Activated CD8-positive, alpha-beta memory T cell treated with anti-CD3 and anti-CD28 coated beads for 4 hours (primary cell): Measurements from ENCODE around the gene SYTL2.

Experiments used
- DNase-seq, 2 donors: peaks; one replicate each; pipeline ENCODE4 v3.0.0-alpha.2; 2020; ENCODE audit warnings: low read depth in 2 of 2

SYTL2 gene

DNA sequence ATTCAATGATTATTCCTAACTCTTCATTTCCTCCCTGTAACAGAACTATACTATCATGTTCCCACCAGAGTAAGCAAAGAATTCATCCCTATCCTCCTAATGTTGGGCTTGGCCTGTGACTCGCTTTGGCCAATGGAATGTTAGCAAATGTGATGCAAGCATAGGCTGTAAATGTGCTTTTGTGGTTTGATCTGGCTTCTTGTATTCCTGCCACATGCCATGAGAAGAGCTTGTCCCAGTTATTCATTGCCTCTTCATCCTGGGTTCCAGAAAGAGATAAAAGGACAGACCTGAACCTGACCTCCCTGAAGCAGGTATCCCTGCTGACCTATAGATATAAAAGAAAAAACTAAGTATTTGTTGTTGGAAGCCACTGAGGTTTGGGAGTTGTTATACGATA lies 51.0 kb downstream of the SYTL2 start:
- no peak for DNase-seq

DNA sequence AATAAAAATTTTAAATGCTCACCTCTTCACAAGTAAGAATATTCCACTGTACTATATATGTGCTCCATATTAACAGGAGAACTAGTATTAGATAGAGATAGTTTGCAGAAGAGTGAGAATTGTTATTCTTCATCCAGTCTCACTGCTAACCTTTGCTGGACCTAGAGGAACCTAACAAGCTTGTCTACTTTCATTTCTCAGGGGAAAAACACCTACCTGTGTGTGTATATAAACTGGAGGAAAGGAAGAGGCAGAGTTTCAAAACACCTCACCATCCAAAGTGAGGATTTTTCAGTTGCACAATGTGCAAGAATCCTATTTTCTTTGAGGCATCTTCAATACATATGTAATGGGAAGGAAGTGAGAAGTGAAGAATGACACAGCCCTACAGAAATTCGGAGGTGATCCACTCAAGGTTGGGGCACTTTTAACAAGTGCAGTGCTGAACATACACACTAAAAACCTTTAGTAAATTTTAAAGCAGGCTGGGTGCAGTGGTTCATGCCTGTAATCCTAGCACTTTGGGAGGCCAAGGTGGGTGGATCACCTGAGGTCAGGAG lies 52.4 kb downstream of the SYTL2 start:
- no peak for DNase-seq

- DNase-seq = no peak
These were observed 52.9 kb downstream of the SYTL2 start for GRCh38 chr11:85758026-85758425.

DNA sequence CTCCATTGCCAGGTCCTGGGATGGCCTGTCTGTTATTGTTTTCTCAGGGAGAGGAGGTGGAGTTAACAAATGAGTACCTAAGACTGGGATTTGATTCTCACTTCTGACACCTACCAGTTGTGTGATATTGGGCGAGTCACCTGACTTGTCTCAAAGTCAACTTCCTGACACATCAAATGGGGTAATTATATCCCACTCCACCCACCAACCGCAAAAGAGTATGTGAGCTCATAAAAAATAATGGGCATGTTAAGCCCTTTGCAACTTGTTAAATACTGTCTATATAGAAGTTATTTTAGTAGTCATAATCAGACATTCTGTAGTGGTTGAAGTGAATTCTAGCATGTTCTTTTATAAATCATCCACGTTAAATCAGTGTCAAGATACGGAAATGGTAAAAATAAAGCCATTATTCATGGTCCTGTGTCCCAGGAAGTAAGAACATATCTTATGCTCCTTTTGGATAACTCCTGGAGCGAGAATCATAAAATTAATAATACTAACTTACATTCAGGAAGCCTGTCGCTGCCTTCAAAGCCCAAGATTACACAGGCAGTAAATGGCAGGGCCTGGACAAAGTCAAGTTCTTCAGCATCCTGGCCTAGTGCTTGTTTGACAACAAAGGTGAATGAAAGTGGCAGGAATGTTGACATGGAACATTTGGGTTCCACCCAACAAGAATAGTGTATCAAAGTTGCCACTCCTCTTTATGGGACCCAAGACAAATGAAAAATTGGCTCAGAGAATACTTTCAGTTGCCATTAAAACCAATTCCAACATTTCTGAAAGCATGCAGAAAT lies 54.3 kb downstream of the SYTL2 start:
- DNase-seq = peak; percentile 22 to 27

DNA sequence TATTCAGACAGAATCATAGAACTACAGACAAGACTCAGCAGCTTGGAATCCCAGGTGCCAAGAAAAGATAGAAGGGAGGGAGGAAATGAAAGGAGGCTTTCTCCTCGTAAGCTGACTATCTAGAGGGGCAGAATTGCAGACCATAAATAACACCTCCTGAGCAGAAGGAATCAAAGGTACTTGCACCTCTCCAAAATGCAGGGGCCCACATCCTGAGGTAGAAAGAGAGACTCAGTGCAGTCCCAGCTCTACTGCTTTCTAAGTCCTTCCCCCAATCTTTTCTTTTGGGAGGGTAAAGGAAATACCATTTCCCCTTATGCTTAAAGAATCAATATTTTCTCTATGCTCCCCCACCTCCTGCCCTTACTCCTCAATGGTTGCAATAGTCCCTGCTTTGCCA lies 55.2 kb downstream of the SYTL2 start:
- DNase-seq = no peak

GRCh38 chr11:85755285-85755684 lies 55.7 kb downstream of the SYTL2 start:
- DNase-seq = no peak

GRCh38 chr11:85752890-85753581 lies 57.9 kb downstream of the SYTL2 start:
- peak; percentile 78 to 90 for DNase-seq

- DNase-seq = no peak
These were observed 58.6 kb downstream of the SYTL2 start for GRCh38 chr11:85752201-85752889.

- no peak for DNase-seq
These were observed 59.2 kb downstream of the SYTL2 start for GRCh38 chr11:85751724-85752123.

DNA sequence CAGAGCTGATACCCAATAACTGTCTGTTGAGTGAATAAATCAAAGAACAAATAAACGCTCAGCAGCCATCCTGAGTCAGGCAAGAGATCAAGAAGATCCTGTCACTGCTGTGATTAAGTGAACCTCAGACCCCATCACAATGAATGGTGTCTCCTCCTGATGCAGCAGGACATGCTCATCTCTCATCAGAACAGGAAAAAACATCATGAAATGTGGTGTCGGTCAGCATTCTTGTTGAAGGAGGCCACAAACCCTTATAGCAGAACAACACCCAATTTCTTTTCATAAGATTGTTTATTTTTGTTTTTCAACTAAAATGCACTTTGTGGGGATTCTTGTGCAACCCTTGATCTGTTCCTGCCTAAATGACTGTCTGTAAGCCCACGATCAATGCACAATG lies 60.3 kb downstream of the SYTL2 start:
- DNase-seq = no peak

- no peak for DNase-seq
These were observed 61.1 kb downstream of the SYTL2 start for GRCh38 chr11:85749884-85750283.

DNA sequence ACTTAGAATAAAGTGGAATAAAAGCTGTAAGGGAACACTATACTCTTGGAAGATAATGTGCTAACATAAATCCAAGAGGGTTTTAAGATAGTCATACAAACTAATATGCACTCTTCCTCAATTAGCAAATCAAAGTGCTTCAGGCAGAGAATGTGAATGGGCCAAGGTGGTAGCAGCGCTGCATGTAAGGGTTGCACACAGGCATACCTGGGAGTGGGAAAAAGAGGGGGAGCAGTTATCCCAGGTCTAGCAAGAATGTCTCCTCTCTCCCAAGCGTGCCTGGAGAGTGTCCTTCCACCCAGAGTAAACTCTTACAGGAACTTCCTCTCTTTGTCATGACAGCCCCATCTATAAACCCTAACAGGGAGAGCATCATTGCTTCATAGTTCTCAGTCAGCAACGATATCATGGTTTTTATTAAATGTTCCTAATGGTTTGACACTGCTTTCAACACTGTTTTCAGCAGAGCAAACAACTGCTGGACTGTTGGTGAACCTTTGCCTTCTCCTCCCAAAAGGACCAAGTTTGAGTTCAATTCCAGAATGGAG lies 61.6 kb downstream of the SYTL2 start:
- DNase-seq = no peak

- DNase-seq = no peak
These were observed 62.5 kb downstream of the SYTL2 start for GRCh38 chr11:85748455-85748891.

- DNase-seq = no peak
These were observed 64.3 kb downstream of the SYTL2 start for GRCh38 chr11:85746670-85747069.

DNA sequence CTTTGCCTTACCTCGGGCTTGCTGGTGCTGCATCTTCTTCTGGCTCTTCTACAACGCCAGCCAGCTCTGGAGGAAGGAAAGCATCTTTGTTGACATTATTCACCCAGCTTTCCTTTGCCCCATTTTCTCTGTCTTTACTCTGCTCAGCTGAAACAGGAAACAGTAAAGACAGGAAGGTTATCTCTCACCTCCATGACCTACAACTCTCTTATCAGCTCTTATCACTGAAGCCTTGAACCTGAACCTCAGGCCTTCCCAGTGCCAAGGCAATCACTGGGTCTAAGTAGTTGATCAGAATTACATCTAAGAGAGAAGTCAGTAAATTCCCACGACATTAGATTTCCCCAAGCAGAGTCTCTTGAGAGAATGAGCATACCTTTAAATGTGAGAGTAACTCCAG lies 65.3 kb downstream of the SYTL2 start:
- DNase-seq = no peak

DNA sequence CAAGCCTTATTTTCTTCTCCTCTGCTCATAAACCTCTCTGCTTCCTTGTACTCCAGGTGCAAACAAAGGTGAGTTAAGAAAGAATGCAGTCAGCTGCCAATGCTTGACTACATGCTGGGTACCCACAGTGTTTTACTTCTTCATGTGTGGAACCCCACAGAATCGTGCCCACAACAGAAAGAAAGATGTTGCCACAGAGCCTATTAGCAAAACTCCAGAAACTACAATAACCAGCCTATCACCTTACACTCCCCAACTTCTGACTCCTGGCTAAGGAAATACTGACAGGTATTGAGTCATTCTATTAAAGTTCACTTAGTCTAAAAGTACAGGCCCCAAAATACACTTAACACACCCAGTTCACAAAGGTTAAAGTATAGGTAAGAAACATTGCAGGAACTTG lies 68.1 kb downstream of the SYTL2 start:
- no peak for DNase-seq

- DNase-seq = no peak
These were observed 68.6 kb downstream of the SYTL2 start for GRCh38 chr11:85742348-85742747.

DNA sequence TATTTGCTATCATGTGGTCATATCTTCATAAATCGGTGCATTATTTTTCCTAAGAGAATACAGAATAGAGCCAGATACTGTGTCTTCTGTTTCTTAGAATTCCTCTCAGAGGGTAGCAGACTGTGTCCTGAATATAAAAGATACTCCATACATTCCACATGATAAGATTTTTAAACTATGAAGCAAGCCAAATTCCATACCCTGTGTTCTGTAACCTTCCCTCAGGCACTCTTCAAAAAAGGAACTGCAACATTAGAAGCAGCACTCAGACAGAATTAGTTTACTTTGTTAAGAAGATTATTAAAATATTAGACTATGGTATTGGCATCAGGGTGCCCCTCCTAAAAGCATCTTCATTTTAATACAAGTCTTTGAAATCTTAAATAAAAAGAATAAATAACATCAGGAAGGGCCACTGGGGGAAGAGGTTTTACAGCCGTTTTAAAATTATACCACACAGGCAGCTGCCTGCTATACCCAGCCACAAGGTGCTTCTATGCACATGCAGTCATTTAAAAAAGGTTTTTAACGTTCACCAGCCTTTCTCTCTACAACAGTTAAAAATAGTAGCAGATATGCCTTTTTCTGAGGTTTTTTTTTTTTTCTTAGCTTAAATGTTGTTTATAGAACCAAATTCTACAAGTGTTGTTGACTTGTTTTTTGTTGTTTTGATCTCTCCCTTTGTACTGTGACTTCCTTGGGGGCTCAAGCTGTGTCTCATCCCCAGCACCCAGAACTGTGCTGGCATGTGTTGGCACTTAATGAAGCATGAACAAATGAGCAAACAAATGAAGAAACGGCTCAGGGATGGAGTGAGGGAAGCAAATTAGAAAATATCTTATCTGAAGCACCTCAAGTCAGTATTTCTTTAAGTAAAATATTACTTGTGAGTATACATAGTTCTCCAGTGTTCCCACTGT lies 70.2 kb downstream of the SYTL2 start:
- no peak for DNase-seq

GRCh38 chr11:85737738-85738137 lies 73.2 kb downstream of the SYTL2 start:
- DNase-seq = no peak

DNA sequence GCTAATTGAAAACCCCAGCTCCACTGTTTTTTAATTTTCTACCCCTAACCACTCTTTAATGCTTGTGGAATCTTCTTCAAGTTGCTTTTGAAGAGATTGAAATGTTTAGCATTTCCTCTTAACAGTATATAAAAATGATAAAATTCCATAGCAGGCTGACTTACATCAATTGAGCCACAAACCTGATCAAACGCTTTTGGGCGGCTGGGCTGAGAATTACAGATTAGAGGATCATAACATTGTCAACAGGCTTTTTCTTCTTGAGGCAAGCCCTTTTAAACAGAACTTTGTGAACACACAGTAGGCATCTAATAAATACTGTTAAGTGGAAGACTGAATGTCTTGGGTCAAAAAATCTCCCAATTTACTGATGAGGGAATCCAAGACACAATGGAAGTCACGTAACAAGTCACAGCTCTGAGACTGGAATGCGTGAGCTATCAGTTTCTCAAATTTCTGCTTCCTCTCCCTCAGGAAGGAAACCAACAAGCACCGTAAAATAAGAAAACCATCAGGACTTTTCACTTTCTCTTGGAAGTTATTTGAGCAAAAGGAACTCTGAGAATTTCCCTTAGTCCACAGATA lies 75.0 kb downstream of the SYTL2 start:
- no peak for DNase-seq

DNA sequence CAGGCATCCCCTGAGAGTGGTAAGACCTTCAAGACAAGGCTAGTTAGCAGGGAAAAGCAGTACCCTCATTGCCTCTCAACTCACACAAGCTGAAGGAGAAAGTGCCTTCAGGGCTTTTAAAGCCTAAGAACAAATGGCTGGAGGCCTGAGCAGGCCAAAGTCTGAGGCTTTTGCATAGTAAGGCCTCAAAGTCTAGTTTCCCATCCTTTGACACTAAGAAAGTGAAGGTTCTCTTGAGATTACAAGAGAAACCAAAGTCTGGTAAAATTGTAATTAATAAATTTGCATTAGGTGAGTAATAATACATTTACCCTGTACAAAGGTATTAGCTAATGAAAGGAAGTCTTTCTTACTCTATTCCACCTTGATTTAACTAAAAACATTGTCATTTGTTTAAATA lies 78.0 kb downstream of the SYTL2 start:
- no peak for DNase-seq
